NCI-H510A treated with DMSO at 0.1 percent for 48 hours (cell line): ENCODE measurements around the gene SYT8.
"Not testable (repeated sequence)": the region's sequence is repeated elsewhere in the genome, so short reads cannot be mapped to it uniquely, and the experiment has no call there.

ENCODE experiments used
- DNase-seq: peaks from one replicate; lab custom pipeline; 2025; lab: John Stamatoyannopoulos, UW

SYT8 gene

DNA sequence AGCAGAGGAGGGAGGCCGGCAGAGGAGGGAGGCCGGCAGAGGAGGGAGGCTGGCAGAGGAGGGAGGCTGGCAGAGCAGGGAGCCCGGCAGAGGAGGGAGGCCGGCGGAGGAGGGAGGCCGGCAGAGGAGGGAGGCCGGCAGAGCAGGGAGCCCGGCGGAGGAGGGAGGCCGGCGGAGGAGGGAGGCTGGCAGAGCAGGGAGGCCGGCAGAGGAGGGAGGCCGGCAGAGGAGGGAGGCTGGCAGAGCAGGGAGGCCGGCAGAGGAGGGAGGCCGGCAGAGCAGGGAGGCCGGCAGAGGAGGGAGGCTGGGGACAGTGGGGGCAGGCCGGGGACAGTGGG is 39.0 kb downstream of the SYT8 start:
- DNase-seq = not testable (repeated sequence)

DNA sequence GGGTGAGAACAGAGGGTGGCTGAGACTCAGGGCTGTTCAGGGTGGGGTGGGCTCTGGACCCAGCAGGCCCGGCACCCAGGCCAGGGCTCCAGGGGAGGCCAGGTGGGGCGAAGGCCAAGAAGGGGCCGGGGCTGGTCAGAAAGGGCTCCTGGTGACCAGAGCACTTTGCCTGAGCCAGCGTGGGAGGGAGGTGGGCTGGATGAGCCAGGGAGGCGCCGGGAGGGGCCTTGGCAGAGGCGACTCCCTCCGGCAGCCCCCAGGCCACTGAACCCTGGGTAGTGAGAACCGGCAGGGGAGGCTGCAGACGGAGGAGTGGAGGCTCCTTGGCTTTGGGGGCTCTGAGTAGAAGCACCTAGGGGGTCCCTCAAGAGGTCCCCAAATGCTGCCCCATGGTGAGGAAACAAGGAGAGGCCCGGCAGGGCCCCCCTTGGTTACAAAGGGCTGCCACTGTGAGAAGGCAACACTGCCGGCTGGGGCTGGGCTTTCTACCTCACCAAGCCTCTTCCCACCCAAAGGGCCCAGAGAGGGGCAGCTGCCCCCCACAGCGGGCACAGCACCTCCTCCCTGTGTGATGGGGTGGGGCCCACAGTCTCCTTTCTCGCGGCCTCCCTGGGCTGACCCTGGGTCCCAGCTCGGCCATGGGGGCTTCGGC is 39.8 kb downstream of the SYT8 start:
- DNase-seq = not testable (repeated sequence)

DNA sequence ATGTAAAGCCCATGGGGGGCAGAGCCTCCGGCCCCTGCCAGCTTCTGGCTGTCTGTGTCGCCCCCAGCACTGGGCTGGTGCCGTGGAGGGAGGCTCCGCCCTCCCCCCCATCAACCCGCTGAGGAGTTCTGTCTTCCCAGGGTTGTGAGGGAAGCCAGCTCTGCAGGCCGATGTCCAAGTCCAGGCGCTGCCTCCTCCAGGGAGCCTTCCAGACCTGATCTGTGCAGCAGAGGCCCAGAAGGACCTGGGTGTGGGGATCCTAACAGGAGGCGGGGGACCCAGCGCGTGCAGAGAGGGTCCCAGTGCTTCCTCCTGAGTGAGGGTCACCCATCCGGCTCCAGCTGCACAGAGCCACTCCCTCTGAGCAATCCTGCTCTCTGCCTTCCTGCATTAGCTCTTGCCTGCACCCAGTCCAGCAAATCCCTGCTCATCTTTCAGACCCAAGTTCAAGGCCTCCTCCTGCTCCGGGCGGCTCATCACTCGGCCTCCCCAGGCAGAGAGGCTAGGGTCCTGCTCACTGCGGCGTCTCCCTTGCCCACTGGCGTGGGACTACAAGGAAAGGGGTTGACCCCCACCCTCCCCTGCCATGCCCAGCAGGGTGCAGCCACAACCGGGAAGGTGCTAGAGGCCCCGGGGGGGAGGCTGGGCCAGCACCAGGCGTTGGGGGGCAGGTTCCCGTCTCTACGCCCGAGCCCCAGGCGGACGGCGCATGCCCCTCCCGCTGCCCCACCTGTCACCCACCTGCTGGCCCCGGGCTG is 40.5 kb downstream of the SYT8 start:
- DNase-seq = no peak

DNA sequence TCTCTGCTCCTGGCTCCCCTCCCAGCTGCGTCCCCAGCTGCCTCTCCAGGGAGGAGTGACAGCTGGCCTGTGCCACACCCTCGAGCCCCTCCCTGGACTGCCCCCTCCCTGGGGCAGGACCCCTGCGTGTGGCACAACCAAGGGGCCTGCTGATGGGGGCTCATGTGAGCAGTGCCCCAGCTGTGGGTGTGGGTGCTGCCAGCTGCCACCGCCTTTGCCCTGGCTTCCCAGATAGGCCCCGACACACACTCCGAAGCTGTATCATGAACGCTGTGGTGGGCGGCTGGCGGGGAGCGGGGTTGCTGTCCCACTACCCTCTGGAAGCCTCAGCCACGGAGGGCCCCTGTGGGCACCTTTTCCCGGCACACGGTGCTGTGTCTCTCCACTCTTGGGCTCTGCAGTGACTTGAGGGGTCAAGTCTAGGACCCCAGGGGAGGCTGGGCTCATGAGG is 41.1 kb downstream of the SYT8 start:
- not testable (repeated sequence) for DNase-seq

DNA sequence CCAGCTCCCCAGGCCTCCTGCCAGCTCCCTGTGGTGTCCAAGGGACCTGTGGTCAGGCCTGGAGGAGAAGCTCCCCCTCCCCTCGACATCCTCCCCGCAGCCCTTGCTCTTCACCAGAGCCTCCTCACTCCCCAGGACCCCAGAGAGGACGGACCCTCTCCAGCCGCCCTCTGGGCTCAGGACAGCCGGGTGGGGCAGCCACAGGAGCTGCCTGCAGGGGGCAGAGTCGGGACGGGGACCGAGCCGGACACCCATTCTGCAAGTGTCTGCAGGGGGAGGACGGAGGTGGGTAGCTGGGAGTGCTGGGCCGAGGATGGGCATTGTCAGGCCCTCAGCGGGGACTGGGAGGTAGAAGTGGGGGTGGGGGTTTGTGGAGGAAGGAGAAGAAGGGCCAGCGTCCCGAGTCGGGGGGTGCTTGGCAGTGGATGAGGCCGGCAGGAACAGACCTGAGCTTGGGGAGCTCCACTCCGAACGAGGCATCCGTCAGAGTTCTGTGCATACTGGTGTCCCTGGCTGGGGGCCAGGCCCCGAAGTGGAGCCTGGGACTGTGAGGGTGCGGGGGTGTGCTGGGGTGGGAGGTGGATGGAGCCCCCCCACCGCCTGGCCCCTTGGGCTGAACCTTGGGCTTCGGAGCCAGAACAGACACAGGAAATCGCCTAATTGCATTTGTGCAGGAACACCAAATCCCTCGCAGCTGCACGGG is 41.7 kb downstream of the SYT8 start:
- DNase-seq = no peak

DNA sequence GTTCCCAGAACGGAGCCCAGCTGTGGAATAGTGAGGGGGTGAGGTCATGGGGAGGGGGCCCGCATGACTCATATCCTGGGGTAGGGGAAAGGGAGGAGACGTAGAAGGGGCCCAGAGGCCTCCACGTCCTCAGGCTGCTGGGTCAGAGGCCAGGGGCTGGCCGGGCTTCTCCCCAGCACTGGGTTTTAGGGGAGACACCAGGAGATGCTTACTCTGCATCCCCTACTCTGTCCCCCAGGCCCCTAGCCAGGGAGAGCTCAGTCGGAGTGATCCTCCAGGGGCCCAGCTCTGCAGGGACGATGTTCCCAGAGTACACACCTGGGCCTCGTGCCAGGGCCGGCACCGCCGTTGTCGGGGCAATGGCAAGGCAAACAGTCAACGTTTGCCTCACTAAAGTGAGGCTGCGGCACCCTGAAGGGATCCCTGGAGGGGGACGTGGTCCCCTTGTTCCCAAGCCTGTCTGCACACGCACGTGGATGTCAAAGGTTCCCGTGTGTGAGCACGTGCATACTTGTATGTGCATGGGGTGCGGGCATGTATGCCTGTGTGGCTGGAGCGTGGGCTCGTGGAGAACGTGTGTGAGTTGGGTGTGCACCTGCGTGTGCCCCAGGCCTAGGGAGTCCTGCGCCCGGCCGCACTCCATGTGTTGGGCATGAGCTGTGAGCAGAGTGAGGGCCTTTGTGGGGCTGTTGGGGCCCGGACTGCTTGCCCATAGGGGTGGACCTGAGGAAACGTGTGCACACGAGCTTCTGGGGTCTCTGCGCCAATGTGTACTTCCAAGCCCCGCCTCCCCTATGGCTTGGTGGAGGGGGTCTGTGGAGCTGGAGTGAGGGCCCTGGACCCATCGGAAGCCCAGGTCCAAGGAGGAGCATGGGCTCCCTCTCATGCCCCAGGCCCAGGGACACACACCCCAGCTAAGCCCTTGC is 42.7 kb downstream of the SYT8 start:
- no peak for DNase-seq

DNA sequence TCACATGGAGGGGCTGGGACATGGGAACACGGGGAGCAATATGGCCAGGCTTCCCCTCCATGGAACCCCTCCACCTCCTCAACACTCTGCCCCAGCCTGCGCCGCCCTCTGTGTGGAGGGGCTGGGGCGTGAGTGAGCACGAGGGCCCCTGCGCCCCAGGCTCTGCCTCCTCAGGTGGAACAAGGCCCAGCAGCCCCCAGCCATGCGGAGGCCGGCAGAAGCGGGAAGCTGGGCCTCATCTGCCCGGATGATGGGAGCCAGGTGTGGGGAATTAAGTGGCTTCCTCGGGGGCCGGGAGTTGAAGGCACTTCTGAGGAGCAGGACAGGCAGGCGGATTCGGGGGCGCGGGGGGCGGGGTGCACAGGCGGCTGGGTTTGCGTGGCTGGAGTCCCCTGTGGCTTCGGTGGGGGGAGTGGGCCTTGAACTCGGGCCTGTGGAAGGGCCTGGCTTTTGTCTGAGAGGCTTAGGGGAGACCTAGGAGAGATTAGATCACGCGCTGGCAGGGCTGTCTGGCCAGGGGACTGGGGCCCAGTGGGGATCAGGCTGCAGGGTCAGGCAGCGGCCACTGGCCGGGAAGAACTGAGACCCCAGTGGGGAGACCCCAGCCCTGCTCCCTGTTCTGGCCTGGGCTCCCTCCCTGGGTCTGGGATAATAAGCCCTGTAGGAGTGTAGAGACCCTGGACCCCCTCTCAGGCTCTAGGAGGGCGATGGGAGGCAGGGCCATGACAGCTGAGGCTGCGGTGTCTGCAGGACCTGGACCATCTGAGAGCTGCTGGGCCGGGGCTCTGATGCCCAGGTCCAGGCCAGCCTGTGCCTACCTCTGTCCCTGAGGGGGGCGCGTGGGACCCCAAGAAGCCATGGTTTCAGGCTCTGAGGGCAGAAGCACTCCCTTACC is 43.6 kb downstream of the SYT8 start:
- no peak for DNase-seq

DNA sequence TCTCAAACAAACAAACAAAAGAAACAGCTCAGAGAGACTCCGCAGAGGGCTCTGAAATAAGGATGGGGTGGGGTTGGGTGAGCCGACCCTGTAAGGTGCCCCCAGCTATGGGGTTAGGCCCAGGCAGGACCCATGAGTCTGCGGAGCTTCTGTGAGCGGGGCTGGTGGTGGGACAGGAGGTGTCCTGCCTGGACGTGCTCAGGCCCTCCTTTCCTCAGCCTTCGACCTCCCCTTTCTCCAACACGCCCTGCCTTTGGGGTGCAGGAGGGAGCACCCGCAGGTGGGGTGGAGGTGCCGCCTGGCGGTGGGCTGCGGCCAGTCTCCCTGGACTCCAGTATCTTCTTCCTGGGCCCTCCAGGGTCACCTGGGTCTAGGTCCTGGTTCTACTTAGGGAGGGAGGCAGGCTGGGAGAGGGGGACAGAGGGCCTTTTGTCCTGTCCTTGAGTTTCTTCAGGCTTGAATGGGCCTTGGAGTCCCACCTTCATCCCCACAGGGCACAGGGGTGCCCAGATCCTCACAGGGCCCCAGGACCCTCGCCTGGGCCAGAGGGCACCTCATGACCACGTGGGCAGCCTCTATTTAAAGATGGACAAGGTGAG is 44.7 kb downstream of the SYT8 start:
- no peak for DNase-seq

DNA sequence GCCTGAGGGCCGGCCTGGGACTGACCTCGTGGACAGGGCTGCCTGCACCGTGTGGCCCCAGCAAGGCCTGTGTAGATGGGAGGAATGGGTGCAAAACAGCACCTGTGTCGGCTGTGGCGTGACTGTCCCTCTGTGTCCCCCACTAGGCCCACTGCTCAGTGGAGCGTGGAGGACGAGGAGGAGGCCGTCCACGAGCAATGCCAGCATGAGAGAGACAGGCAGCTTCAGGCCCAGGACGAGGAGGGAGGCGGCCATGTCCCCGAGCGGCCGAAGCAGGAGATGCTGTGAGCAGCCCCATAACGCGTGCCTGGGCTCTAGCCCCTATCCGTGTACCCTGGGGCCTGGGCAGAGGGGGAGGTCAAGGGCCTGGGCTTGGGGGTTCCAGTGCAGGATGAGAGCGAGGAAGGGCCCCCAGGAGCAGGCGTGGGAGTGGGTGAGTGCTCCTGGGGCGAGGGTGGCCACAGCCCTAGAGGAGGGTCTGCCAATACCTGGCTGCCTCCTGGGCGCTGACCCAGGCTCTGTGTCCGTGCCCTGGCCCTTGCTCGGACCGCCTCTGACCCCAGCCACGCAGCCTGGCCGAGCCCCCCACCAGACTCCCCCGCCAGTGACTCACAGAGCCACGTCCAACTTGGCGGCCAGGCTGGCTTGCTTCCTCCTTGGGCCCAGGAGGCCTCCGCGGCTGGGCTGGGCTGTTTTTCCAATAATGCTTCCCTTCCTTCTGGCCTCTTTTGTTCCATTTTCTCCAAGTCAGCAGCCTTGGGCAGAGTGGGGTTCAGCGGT is 45.3 kb downstream of the SYT8 start:
- DNase-seq = no peak

DNA sequence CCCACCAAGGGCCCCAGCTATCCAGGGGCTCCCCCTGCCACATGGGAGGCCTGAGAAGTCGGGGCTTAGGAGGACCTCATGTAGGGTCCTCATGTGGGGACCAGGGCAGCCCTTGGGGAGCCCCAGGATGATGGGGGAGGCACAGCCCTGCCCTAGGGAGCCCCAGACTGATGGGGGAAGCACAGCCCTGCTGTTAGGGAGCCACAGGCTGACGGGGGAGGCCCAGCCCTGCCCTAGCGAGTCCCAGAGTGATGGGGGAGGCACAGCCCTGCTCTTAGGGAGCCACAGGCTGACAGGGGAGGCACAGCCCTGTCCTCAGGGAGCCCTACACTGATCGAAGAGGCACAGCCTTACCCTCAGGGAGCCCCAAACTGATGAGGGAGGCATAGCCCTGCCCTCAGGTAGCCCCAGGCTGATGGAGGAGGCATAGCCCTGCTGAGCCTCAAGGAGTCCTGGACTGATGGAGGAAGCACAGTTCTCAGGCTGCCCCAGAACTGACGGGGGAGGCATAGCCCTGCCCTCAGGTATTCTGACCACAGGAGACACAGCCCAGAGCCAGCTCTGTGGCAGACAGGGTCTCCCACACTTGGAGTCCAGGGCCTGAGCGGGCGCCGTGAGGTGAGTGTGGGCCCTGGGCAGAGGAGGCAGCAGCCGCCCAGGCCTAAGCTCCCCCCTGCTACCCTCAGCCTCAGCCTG is 46.1 kb downstream of the SYT8 start:
- no peak for DNase-seq

DNA sequence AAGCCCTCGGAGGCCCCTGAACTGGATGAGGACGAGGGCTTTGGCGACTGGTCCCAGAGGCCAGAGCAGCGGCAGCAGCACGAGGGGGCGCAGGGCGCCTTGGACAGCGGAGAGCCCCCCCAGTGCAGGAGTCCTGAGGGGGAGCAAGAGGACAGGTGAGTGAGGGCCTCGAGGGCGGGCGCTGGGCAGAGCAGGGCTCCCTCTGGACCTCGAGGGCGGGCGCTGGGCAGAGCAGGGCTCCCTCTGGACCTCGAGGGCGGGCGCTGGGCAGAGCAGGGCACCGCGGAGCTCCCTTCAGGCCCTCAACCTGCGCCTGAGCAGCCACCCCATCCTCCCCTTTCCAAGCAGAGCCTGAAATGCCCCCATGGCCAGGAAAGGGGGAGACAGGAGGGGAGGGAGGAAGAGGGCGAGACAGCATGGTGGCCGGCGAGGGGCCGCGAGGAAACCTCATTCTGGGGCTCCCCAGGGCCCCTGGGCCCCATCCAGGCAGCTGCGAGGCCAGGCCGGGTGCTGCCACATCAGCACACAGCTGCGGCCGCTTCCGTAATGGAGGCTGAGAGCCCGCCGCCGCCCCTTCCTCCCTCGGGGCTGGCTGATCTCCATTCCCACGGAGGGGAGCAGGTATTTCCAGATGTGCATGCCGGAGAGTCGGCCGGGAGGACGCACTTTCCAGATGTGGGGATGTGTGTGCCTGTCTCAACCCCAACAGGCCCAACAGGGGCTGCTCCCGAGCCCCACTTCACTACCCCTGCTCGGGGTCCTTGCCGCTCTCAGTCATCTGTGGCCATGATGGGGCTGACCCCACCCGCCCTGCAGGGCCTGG is 46.9 kb downstream of the SYT8 start:
- no peak for DNase-seq

DNA sequence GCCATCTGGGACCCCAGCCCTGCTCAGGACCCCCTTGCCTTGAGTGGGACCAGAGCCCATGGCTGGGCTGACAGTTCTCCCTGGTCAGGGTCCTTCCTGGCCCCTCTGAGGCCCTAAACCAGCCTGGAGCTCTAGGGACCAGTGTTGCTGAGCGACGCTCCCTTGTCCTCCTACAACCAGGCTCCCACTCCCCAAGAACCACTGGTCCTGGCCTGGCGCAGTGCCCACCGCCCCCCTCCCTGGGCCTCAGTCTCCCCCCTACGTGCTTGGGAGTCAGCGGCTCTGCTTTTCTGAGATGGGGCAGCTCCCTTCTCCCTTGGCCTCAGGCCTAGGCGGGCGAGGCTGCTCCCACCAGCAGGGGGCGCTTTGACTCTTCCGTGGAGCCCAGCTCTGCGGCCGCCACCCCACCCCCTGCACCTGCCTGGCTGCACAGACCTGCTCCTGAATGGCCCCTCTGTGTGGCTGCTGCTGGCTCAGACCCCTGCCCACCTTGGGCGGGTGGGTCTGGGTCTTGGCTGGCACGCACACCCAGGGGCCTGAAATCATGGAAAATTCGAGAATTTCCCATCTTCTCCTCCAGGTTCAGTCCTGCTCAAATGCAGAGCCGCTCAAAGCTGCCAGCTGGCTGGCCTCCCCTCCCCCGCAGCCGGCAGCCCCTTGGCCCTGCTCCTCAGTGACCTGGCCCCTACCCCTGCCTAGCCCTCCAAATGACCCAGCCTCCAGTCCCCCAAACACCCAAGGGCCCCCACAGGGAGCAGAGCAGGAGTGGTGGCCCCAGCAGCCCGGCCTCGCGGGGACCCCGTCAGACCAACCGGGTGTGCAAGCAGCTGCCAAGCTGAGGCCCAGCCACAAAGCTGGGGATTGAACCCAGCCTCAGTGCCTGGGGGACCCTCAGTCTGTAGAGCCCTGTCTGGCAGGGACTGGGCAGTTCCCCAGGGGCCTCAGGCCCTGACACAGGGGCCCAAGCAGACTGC is 47.8 kb downstream of the SYT8 start:
- DNase-seq = peak; percentile 23

DNA sequence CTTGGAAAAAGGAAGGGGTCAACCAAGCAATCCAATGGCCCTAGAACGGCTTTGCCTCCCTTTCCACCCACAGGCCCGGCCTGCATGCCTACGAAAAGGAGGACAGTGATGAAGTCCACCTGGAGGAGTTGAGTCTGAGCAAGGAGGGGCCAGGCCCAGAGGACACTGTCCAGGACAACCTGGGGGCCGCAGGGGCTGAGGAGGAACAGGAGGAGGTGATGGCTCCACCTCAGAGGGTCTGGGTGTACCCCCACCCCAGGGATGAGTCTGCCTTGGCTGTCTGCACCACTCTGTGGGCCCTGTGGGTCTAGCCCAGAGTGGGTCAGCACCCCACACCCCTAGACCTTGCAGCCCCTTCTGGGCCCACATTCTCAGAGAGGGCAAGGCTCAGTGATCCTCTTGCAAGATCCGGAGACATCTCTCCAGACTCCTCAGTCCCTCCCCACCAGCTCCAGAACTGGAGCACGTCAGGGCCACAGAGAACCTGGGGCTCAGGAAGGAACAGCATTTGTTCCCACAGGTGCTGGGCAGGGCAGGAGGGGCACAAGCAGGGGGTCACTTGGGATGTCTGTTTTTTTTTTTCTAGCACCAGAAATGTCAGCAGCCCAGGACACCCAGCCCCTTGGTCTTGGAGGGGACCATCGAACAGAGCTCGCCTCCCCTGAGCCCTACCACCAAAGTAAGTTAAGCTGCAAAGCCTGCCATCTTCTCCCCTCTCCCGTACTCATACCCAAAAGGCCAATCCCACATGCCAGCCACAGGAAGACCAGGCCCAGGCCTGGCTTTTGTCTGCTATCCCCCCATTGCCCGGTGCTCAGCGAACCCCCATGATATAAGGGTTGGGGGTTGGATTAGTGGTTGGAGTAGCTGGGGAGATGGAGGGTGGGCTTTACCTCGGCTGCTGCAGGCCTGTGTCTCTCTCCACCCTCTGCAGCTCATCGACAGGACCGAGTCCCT is 48.8 kb downstream of the SYT8 start:
- no peak for DNase-seq

DNA sequence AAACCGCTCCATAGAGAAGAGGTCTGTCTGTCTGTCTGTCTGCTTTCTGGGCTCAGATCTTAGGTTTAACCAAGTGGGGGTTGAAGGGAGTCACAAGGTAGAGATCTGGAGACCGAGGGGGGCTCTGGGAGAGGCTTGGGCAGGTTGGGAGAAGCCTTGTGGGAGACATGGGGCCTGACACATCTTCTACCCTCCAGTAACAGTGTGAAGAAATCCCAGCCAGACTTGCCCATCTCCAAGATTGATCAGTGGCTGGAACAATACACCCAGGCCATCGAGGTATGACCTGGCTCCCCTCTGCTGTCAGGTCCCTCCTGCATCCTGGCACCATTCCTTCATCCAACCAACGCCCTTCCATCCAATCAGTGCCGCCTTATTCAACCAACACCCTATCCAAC is 49.5 kb downstream of the SYT8 start:
- no peak for DNase-seq

DNA sequence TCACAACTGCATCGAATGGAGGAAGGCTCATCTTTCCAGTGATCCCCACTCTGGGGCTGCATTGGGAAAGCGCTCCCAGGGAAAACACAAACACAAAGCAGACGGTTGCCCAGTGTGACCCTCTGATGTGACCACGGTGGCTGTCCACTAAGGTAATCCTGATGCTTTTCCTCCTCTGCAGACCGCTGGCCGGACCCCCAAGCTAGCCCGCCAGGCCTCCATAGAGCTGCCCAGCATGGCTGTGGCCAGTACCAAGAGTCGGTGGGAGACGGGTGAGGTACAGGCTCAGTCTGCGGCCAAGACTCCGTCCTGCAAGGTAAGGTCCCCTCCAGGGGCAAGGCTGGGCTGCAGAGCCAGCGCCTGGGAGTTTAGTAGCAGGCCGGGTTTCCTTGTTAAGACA is 51.8 kb downstream of the SYT8 start:
- DNase-seq = not testable (repeated sequence)
